Middle frontal gyrus (tissue), 1 donor: ENCODE results near the gene EDRF1.

ENCODE experiments used
- DNase-seq: peaks from one replicate; pipeline ENCODE4 v3.0.0-alpha.2; 2015; ENCODE audit warnings: low spot score; ENCODE audit errors: extremely low spot score

EDRF1 gene

GRCh38 chr10:125785791-125786190 lies 66.3 kb downstream of the EDRF1 start:
- no peak for DNase-seq

- DNase-seq: no peak
Observed at GRCh38 chr10:125788156-125789034, 68.9 kb downstream of the EDRF1 start.

- no peak for DNase-seq
Observed at GRCh38 chr10:125792342-125793300, 73.1 kb downstream of the EDRF1 start.

- DNase-seq: peak; percentile 38
Observed at GRCh38 chr10:125795128-125795527, 75.6 kb downstream of the EDRF1 start.

- no peak for DNase-seq
Observed at GRCh38 chr10:125795637-125796190, 76.2 kb downstream of the EDRF1 start.

GRCh38 chr10:125797424-125797823 lies 77.9 kb downstream of the EDRF1 start:
- DNase-seq: no peak

GRCh38 chr10:125797994-125798662 lies 78.6 kb downstream of the EDRF1 start:
- DNase-seq: no peak

GRCh38 chr10:125799451-125800182 lies 80.1 kb downstream of the EDRF1 start:
- DNase-seq: no peak

GRCh38 chr10:125801574-125801973 lies 82.1 kb downstream of the EDRF1 start:
- DNase-seq: no peak

GRCh38 chr10:125802131-125802530 lies 82.6 kb downstream of the EDRF1 start:
- DNase-seq: no peak

- DNase-seq: no peak
Observed at GRCh38 chr10:125802739-125803138, 83.2 kb downstream of the EDRF1 start.

GRCh38 chr10:125808047-125808446 lies 88.5 kb downstream of the EDRF1 start:
- no peak for DNase-seq

- DNase-seq: no peak
Observed at GRCh38 chr10:125811251-125811650, 91.7 kb downstream of the EDRF1 start.

GRCh38 chr10:125812128-125812750 lies 92.7 kb downstream of the EDRF1 start:
- no peak for DNase-seq
